C1 segment of cervical spinal cord (tissue), 14 donors: ENCODE results near the gene MT1F.

Experiments used
- DNase-seq, 14 donors: peaks; one replicate each; lab custom pipeline; 2025; lab: John Stamatoyannopoulos, UW

The MT1F gene

GRCh38 chr16:56691885-56692284 lies 34.1 kb downstream of the MT1F start:
- DNase-seq: no peak

- DNase-seq: no peak
These were observed 37.5 kb downstream of the MT1F start for GRCh38 chr16:56695246-56695645.

- DNase-seq: no peak
These were observed 39.8 kb downstream of the MT1F start for GRCh38 chr16:56697456-56698155.

GRCh38 chr16:56700195-56700594 lies 42.4 kb downstream of the MT1F start:
- no peak for DNase-seq

- DNase-seq: no peak
These were observed 42.9 kb downstream of the MT1F start for GRCh38 chr16:56700631-56701030.

GRCh38 chr16:56701534-56701933 lies 43.8 kb downstream of the MT1F start:
- DNase-seq: no peak

- DNase-seq: no peak
These were observed 45.1 kb downstream of the MT1F start for GRCh38 chr16:56702836-56703235.
